DLD1 (cell line): Measurements from ENCODE around the gene PROSER2.

Source experiments
- in situ Hi-C: cut with HindIII; loops from 2 replicates; pipeline ENCODE4 v1.10.0; 2017; ENCODE audit warnings: low sequenced_read_pairs

The PROSER2 gene

GRCh38 chr10:11901036-11901301, 77.8 kb downstream of the PROSER2 start:
- in situ Hi-C loops, result no loop called here

- in situ Hi-C loops, result no loop called here
Measured at GRCh38 chr10:11901454-11901832, 78.3 kb downstream of the PROSER2 start.

- in situ Hi-C loops, result no loop called here
Measured at GRCh38 chr10:11901833-11902475, 78.8 kb downstream of the PROSER2 start.

- in situ Hi-C loops, result no loop called here
Measured at GRCh38 chr10:11902646-11903045, 79.5 kb downstream of the PROSER2 start.

- in situ Hi-C loops, result no loop called here
Measured at GRCh38 chr10:11906714-11907113, 83.6 kb downstream of the PROSER2 start.

- in situ Hi-C loops, result no loop called here
Measured at GRCh38 chr10:11907914-11908313, 84.8 kb downstream of the PROSER2 start.

- in situ Hi-C loops, result no loop called here
Measured at GRCh38 chr10:11908536-11908935, 85.4 kb downstream of the PROSER2 start.

GRCh38 chr10:11908991-11909390, 85.8 kb downstream of the PROSER2 start:
- in situ Hi-C loops, result no loop called here

GRCh38 chr10:11909618-11910017, 86.5 kb downstream of the PROSER2 start:
- in situ Hi-C loops, result no loop called here

- in situ Hi-C loops, result no loop called here
Measured at GRCh38 chr10:11910102-11910501, 86.9 kb downstream of the PROSER2 start.

- in situ Hi-C loops, result no loop called here
Measured at GRCh38 chr10:11913079-11913641, 90.0 kb downstream of the PROSER2 start.

- in situ Hi-C loops, result no loop called here
Measured at GRCh38 chr10:11918384-11918783, 95.2 kb downstream of the PROSER2 start.

- in situ Hi-C loops, result no loop called here
Measured at GRCh38 chr10:11919271-11919670, 96.1 kb downstream of the PROSER2 start.
